Body of pancreas (tissue), 4 donors: ENCODE measurements around the gene ST8SIA3. TPM values are rescaled to one million over a fixed set of nuclear protein-coding genes. Genes with fewer than 3 reads are reported as not detected.
"Not testable (repeated sequence)": the region's sequence is repeated elsewhere in the genome, so short reads cannot be mapped to it uniquely, and the experiment has no call there.

Experiments
- ATAC-seq: fragments of 150-250 bp; one replicate; pipeline ENCODE4 v1.9.1; 2016
- DNase-seq, 4 donors: peaks; one replicate each; pipeline ENCODE4 v3.0.0-alpha.2; 2019
- H3K27ac ChIP-seq, 4 donors: fragments of 200-600 bp; sonication (generic); 1 replicate in 3 of 4; 2 replicates in 1 of 4; pipeline versions ENCODE4 v1.5.1 to v1.6.1; 2016 to 2019; ENCODE audit warnings: mild to moderate bottlenecking in 1 of 4, mixed read lengths in 1 of 4, moderate library complexity in 1 of 4
- H3K27me3 ChIP-seq, 2 donors: fragments of 200-600 bp; sonication (generic); one replicate each; pipeline ENCODE4 v1.6.0; 2016; ENCODE audit warnings: mild to moderate bottlenecking in 1 of 2
- H3K36me3 ChIP-seq, 2 donors: fragments of 200-600 bp; sonication (generic); replicated peaks in 1 of 2; 2 replicates each; pipeline ENCODE4 v1.5.1; 2016; ENCODE audit warnings: low read depth in 2 of 2; ENCODE audit not compliant: insufficient read depth in 1 of 2
- H3K4me1 ChIP-seq: fragments of 200-600 bp; sonication (generic); one replicate; pipeline ENCODE4 v1.6.0; 2016
- H3K4me3 ChIP-seq, 2 donors: fragments of 200-600 bp; sonication (generic); 1 replicate in 1 of 2; 2 replicates in 1 of 2; pipeline ENCODE4 v1.5.1; 2016 to 2019
- H3K9me3 ChIP-seq, 3 donors: fragments of 200-600 bp; sonication (generic); 1 replicate in 2 of 3; 2 replicates in 1 of 3; pipeline ENCODE4 v1.5.1; 2016
- POLR2A ChIP-seq, 3 donors: fragments of 450-650 bp; IDR thresholded peaks; one replicate each; pipeline ENCODE4 v1.6.1; 2016; ENCODE audit warnings: antibody characterized with exemption in 3 of 3, mild to moderate bottlenecking in 2 of 3
- WGBS, 2 donors: methylation state at CpG; one replicate each; pipeline ENCODE4 v1.1.5; 2017; 5-methylcytosine and 5-hydroxymethylcytosine counted together
- intact Hi-C: fragments of 100-400 bp; cut with DNase I; formaldehyde crosslinking; loops from one replicate; pipeline ENCODE4 v1.15.1; 2023
- total RNA-seq, 2 donors: library from RNA; depleted of rRNA; stranded (reverse); fragments of >200 nt; gene quantifications; one replicate each; pipeline ENCODE4 v1.1.0, GENCODE V29; 2016
- TF ChIP-seq, protein P1 (sequence below), 7 experiments: fragments of 450-650 bp in 4 of 7; fragments of 200-600 bp in 3 of 7; sonication (generic) in 3 of 7; IDR thresholded peaks; one replicate each; pipeline ENCODE4 v1.5.1; 2016 to 2019; ENCODE audit warnings: antibody characterized with exemption in 7 of 7

Gene ST8SIA3
- total RNA-seq, 2 donors from 2014 or later, result 0.52 to 0.66 TPM

GRCh38 chr18:57373017-57373416 lies 20.7 kb downstream of the ST8SIA3 start:
- Histone ChIP-seq H3K4me3 (no peak overlapping the region), H3K9me3 (no peaks in the 10 kb centered on the region), H3K36me3 (no peaks in the 10 kb centered on the region), H3K27ac (no peak overlapping the region), H3K4me1 (no peaks in the 10 kb centered on the region), H3K27me3 (no peaks in the 10 kb centered on the region)
- 80 to 84% methylated on average over 4 of the region's 4 CpGs for WGBS, 2 donors
- no peak for DNase-seq
- intact Hi-C loops, result no loop called here
- TF ChIP-seq, protein P1, sequence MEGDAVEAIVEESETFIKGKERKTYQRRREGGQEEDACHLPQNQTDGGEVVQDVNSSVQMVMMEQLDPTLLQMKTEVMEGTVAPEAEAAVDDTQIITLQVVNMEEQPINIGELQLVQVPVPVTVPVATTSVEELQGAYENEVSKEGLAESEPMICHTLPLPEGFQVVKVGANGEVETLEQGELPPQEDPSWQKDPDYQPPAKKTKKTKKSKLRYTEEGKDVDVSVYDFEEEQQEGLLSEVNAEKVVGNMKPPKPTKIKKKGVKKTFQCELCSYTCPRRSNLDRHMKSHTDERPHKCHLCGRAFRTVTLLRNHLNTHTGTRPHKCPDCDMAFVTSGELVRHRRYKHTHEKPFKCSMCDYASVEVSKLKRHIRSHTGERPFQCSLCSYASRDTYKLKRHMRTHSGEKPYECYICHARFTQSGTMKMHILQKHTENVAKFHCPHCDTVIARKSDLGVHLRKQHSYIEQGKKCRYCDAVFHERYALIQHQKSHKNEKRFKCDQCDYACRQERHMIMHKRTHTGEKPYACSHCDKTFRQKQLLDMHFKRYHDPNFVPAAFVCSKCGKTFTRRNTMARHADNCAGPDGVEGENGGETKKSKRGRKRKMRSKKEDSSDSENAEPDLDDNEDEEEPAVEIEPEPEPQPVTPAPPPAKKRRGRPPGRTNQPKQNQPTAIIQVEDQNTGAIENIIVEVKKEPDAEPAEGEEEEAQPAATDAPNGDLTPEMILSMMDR (IDR thresholded peaks at IDR 0.05), result no peak
- TF ChIP-seq POLR2A (IDR thresholded peaks at IDR 0.05), result no peak
- ATAC-seq, result no peak

- DNase-seq, result no peak
- no peak for ATAC-seq
- H3K27me3 ChIP-seq, result no peaks in the 10 kb centered on the region
- TF ChIP-seq, protein P1 (IDR thresholded peaks at IDR 0.05), result no peak
- TF ChIP-seq POLR2A (IDR thresholded peaks at IDR 0.05), result no peak
- H3K36me3 ChIP-seq, result no peaks in the 10 kb centered on the region
- no peaks in the 10 kb centered on the region for H3K4me1 ChIP-seq
- intact Hi-C loops, result no loop called here
- H3K9me3 ChIP-seq, result no peaks in the 10 kb centered on the region
- no peak overlapping the region for H3K4me3 ChIP-seq
- no peak overlapping the region for H3K27ac ChIP-seq
- whole genome bisulfite sequencing, 2 donors, result 66 to 76% methylated on average over 2 of the region's 2 CpGs
Observed at GRCh38 chr18:57376503-57376902, 24.1 kb downstream of the ST8SIA3 start.

GRCh38 chr18:57389271-57389670 lies 36.9 kb downstream of the ST8SIA3 start:
- ATAC-seq (no peak), DNase-seq (no peak)
- H3K27me3 ChIP-seq, result no peaks in the 10 kb centered on the region
- no peaks in the 10 kb centered on the region for H3K4me1 ChIP-seq
- H3K4me3 ChIP-seq, result no peak overlapping the region
- intact Hi-C loops, result no loop called here
- no peaks in the 10 kb centered on the region for H3K36me3 ChIP-seq
- TF ChIP-seq, protein P1 (IDR thresholded peaks at IDR 0.05), result no peak
- TF ChIP-seq POLR2A (IDR thresholded peaks at IDR 0.05), result no peak
- 53 to 56% methylated on average over 2 of the region's 2 CpGs for WGBS, 2 donors
- H3K9me3 ChIP-seq, result no peaks in the 10 kb centered on the region
- H3K27ac ChIP-seq, result no peak overlapping the region

GRCh38 chr18:57390044-57390443 lies 37.7 kb downstream of the ST8SIA3 start:
- Histone ChIP-seq H3K27ac (no peak overlapping the region), H3K4me1 (no peaks in the 10 kb centered on the region), H3K9me3 (no peaks in the 10 kb centered on the region), H3K4me3 (no peak overlapping the region), H3K36me3 (no peaks in the 10 kb centered on the region), H3K27me3 (no peaks in the 10 kb centered on the region)
- DNase-seq (no peak), ATAC-seq (no peak)
- no peak for TF ChIP-seq POLR2A (IDR thresholded peaks at IDR 0.05)
- TF ChIP-seq, protein P1 (IDR thresholded peaks at IDR 0.05), result no peak
- 22 to 30% methylated on average over 3 of the region's 3 CpGs for WGBS, 2 donors
- intact Hi-C loops, result no loop called here

- H3K4me1 ChIP-seq, H3K27me3 ChIP-seq, DNase-seq, H3K4me3 ChIP-seq, intact Hi-C loops, H3K9me3 ChIP-seq, H3K36me3 ChIP-seq, ATAC-seq, H3K27ac ChIP-seq: not testable (repeated sequence)
- WGBS, 2 donors, result 55 to 88% methylated on average over 1 of the region's 1 CpG
Observed at GRCh38 chr18:57394749-57395148, 42.4 kb downstream of the ST8SIA3 start.

GRCh38 chr18:57396831-57397230 lies 44.5 kb downstream of the ST8SIA3 start:
- H3K4me1 ChIP-seq, H3K9me3 ChIP-seq, DNase-seq, H3K36me3 ChIP-seq, ATAC-seq, H3K27ac ChIP-seq, H3K4me3 ChIP-seq, H3K27me3 ChIP-seq, intact Hi-C loops: not testable (repeated sequence)
- 83 to 86% methylated on average over 7 of the region's 7 CpGs for WGBS, 2 donors
